ENCODE results near the gene DLGAP1. TPM values are rescaled to one million over a fixed set of nuclear protein-coding genes. Genes with fewer than 3 reads are reported as not detected.
A peak's percentile ranks its signal among the peaks of the same experiment; 100 is the strongest.

The DLGAP1 gene
- total and polyA plus RNA-seq, 2 experiments from 2014 or later, result 0.13 to 0.22 TPM

DNA sequence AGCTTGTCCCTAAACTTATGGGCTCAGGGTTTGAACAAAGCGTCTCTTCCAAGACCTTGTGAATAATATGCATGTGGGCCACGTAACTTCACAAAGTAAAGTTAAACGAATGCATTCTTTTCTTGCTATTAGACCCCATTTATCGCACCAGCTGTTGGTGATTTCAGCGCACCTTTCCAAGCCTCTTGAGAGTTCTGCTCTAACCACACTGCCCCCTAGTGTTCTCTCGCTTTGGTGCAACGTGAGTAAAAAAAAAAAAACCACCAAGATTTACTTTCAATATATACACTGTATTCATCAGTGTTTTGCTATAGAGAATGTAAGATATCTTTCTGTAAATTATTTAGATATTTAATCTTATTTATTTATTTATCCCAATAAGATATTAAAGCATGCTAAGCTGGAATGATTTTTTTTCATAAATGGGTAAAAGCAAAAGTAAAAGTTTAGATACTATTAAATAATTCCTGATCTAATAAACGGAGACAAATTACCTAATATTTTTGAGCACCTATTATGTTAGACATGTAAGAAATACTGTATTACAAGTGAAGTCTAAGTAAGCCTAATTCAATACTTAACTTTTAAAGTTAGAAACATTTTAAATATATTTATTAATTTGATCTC, 459.5 kb downstream of the DLGAP1 start:
- Histone ChIP-seq H3K4me3 (no peak overlapping the region), H3K4me1 (ENCODE audit: insufficient read depth) (peaks cover 5% of the 10 kb centered on the region; the same call in 1 of the 2 replicates), H3F3A (ENCODE audit: insufficient read depth) (no peaks in the 10 kb centered on the region), H3K9ac (no peak overlapping the region), H3K79me2 (ENCODE audit: insufficient read depth) (no peaks in the 10 kb centered on the region), H4K20me1 (ENCODE audit: insufficient read depth) (no peaks in the 10 kb centered on the region), H3K36me3 (ENCODE audit: low read depth) (no peaks in the 10 kb centered on the region), H3K27me3 (replicated peaks; ENCODE audit: insufficient read depth) (no peaks in the 10 kb centered on the region), H3K9me3 (ENCODE audit: low read depth) (no peaks in the 10 kb centered on the region), H2AFZ (peak overlapping the region; percentile 36; the same call in 1 of the 2 replicates), H3K4me2 (ENCODE audit: unreplicated experiment) (peak overlapping the region; percentile 9), H3K27ac (no peak overlapping the region), H3K9me2 (ENCODE audit: insufficient read depth) (no peaks in the 10 kb centered on the region)
- 10% methylated on average over 8 of the region's 8 CpGs for WGBS, 2 experiments (ENCODE audit: low coverage in 1 of 2, low lambda C conversion rate in 2 of 2, missing lambda C conversion rate in 2 of 2)
- in situ Hi-C loops (cut with MboI), result loop anchor here (10.0 to 25.0 kb wide), 2 partner anchors 121 to 708 kb away; no protein-coding TSS in a partner anchor
- peak; percentile 74 for DNase-seq
- TF ChIP-seq EZH2phosphoT487 (IDR thresholded peaks at IDR 0.05; ENCODE audit: insufficient read depth, low read depth) (no peak), EZH2 (IDR thresholded peaks at IDR 0.05; ENCODE audit: insufficient read depth, poor library complexity, severe bottlenecking) (no peak)

DNA sequence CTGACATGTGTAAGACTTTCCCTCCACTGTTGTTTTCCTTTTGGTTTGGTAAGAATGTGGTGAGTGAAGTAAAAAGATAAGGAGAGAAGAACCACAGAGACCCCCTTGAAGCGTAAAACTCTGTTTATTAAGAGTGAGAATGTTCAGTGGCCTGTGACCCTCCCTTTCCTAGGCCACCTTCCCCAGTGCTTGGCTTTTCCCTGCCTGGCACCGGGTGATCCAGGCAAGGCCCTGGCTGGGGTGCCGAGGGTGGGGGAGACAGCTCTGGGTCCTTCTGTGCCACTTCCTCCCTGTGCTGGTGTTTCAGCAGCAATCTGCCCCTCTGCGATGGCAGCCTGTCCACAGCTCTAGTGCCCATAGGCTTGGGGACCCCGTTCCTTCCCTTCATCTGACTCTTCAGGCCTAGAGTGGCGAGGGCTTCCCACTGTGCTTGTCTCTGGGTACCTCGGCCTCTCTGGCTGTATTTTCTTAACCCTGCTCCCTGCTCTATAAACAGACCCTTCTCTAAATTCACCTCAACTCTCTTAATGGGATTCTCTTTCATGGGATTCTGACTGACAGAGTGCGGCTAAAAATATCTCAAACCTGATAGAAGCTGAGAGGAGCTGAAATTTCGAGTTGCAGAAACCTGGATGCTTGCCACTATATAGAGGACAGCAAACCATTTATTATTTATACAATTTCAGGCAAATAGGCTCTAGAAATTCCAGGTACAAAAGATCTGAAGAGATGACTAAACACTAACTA, 461.0 kb downstream of the DLGAP1 start:
- Histone ChIP-seq H3K4me3 (no peak overlapping the region), H3K4me1 (ENCODE audit: insufficient read depth) (peaks cover 5% of the 10 kb centered on the region; the same call in 1 of the 2 replicates), H2AFZ (no peak overlapping the region), H3K9me3 (ENCODE audit: low read depth) (no peaks in the 10 kb centered on the region), H3K9me2 (ENCODE audit: insufficient read depth) (no peaks in the 10 kb centered on the region), H3K9ac (no peak overlapping the region), H3K36me3 (ENCODE audit: low read depth) (no peaks in the 10 kb centered on the region), H3K4me2 (ENCODE audit: unreplicated experiment) (no peak overlapping the region), H3F3A (ENCODE audit: insufficient read depth) (no peaks in the 10 kb centered on the region), H4K20me1 (ENCODE audit: insufficient read depth) (no peaks in the 10 kb centered on the region), H3K27ac (no peak overlapping the region), H3K27me3 (replicated peaks; ENCODE audit: insufficient read depth) (no peaks in the 10 kb centered on the region), H3K79me2 (ENCODE audit: insufficient read depth) (no peaks in the 10 kb centered on the region)
- in situ Hi-C loops (cut with MboI), result loop anchor here (10.0 to 25.0 kb wide), 2 partner anchors 119 to 707 kb away; no protein-coding TSS in a partner anchor
- no peak for DNase-seq
- 94% methylated on average over 9 of the region's 9 CpGs for WGBS, 2 experiments (ENCODE audit: low coverage in 1 of 2, low lambda C conversion rate in 2 of 2, missing lambda C conversion rate in 2 of 2)
- TF ChIP-seq EZH2 (IDR thresholded peaks at IDR 0.05; ENCODE audit: insufficient read depth, poor library complexity, severe bottlenecking) (no peak), EZH2phosphoT487 (IDR thresholded peaks at IDR 0.05; ENCODE audit: insufficient read depth, low read depth) (no peak)

DNA sequence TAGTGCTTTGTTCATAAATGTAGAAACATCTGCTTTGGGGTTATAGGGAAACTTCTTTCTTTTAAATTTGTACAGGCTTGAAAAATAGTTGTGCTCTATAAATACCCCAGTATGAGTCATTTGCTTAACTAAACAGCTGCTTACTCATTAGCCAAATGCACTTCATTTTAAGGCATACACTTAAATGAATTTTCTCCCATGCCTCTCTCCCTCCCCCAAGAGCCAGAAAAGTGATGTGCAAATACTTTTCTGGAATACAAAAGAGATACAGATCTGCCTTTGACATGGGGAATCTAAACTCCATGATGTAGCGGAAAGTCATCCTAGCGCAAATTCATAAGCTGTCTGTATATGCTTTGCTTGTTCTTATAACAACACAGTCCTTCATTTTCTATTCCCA, 469.4 kb downstream of the DLGAP1 start:
- Histone ChIP-seq H3K79me2 (ENCODE audit: insufficient read depth) (no peaks in the 10 kb centered on the region), H3F3A (ENCODE audit: insufficient read depth) (peaks cover 34% of the 10 kb centered on the region), H4K20me1 (ENCODE audit: insufficient read depth) (no peaks in the 10 kb centered on the region), H3K36me3 (ENCODE audit: low read depth) (no peaks in the 10 kb centered on the region), H3K4me3 (0 out of 2 replicates have a peak overlapping the region, but pooled peaks have one; percentile 12), H3K27ac (peak overlapping the region; percentile 50), H2AFZ (no peak overlapping the region), H3K4me1 (ENCODE audit: insufficient read depth) (peaks cover 40% of the 10 kb centered on the region), H3K9ac (peak overlapping the region; percentile 14; the same call in 1 of the 2 replicates), H3K9me3 (ENCODE audit: low read depth) (no peaks in the 10 kb centered on the region), H3K4me2 (ENCODE audit: unreplicated experiment) (peak overlapping the region; percentile 33), H3K9me2 (ENCODE audit: insufficient read depth) (no peaks in the 10 kb centered on the region), H3K27me3 (replicated peaks; ENCODE audit: insufficient read depth) (no peaks in the 10 kb centered on the region)
- in situ Hi-C loops (cut with MboI), result loop anchor here (10.0 to 25.0 kb wide), 2 partner anchors 281 to 698 kb away; no protein-coding TSS in a partner anchor
- peak; percentile 83 for DNase-seq
- WGBS, 2 experiments (ENCODE audit: low coverage in 1 of 2, low lambda C conversion rate in 2 of 2, missing lambda C conversion rate in 2 of 2), result 45 to 61% methylated on average over 2 of the region's 2 CpGs
- TF ChIP-seq EZH2phosphoT487 (IDR thresholded peaks at IDR 0.05; ENCODE audit: insufficient read depth, low read depth), result no peak
- TF ChIP-seq EZH2 (IDR thresholded peaks at IDR 0.05; ENCODE audit: insufficient read depth, poor library complexity, severe bottlenecking), result no peak

DNA sequence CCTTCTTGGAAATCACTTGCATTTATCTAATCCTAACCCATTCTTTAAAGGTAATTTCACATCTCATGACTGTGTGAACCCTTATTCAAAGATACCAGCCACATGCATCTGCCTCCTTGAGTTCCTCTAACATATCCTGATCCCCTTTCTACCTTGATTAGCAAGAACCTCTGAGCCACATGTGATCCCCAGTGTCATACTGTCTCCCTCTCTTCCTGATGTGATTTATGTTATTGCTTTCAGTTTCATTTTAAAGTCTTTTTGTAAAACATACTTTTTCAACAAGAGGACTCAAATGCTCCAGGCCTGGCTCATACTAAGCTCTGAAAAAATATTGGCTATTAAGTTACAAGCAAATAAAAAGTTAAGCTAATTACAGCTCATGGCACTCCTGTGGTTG, 470.1 kb downstream of the DLGAP1 start:
- DNase-seq, result peak; percentile 28
- Histone ChIP-seq H3K27me3 (replicated peaks; ENCODE audit: insufficient read depth) (no peaks in the 10 kb centered on the region), H3K36me3 (ENCODE audit: low read depth) (no peaks in the 10 kb centered on the region), H3K4me3 (0 out of 2 replicates have a peak overlapping the region, but pooled peaks have one; percentile 12), H4K20me1 (ENCODE audit: insufficient read depth) (no peaks in the 10 kb centered on the region), H3K4me1 (ENCODE audit: insufficient read depth) (peaks cover 40% of the 10 kb centered on the region), H3K27ac (peak overlapping the region; percentile 50), H3K4me2 (ENCODE audit: unreplicated experiment) (peak overlapping the region; percentile 33), H3F3A (ENCODE audit: insufficient read depth) (peaks cover 34% of the 10 kb centered on the region), H3K9ac (peak overlapping the region; percentile 14; the same call in 1 of the 2 replicates), H3K79me2 (ENCODE audit: insufficient read depth) (no peaks in the 10 kb centered on the region), H2AFZ (0 out of 2 replicates have a peak overlapping the region, but pooled peaks have one; percentile 2), H3K9me3 (ENCODE audit: low read depth) (no peaks in the 10 kb centered on the region), H3K9me2 (ENCODE audit: insufficient read depth) (no peaks in the 10 kb centered on the region)
- in situ Hi-C loops (cut with MboI), result loop anchor here (10.0 to 25.0 kb wide), 2 partner anchors 280 to 698 kb away; no protein-coding TSS in a partner anchor
- TF ChIP-seq EZH2 (IDR thresholded peaks at IDR 0.05; ENCODE audit: insufficient read depth, poor library complexity, severe bottlenecking) (no peak), EZH2phosphoT487 (IDR thresholded peaks at IDR 0.05; ENCODE audit: insufficient read depth, low read depth) (no peak)
